ENCODE results near the gene ORAI2. TPM values are rescaled to one million over a fixed set of nuclear protein-coding genes. Genes with fewer than 3 reads are reported as not detected.
"Not testable (repeated sequence)": the region's sequence is repeated elsewhere in the genome, so short reads cannot be mapped to it uniquely, and the experiment has no call there.

ORAI2 gene
- polyA plus RNA-seq, 4 donors, result 15.4 to 22.8 (median 17.8) TPM

- no peak for DNase-seq (ENCODE audit: low read depth in 4 of 4, low spot score in 3 of 4)
These were observed 11.7 kb downstream of the ORAI2 start for GRCh38 chr7:102444961-102445673.

GRCh38 chr7:102445674-102446071 lies 12.3 kb downstream of the ORAI2 start:
- no peak for DNase-seq (ENCODE audit: low read depth in 4 of 4, low spot score in 3 of 4)

GRCh38 chr7:102446387-102447156 lies 13.2 kb downstream of the ORAI2 start:
- no peak for DNase-seq (ENCODE audit: low read depth in 4 of 4, low spot score in 3 of 4)

GRCh38 chr7:102447311-102447710 lies 13.9 kb downstream of the ORAI2 start:
- no peak for DNase-seq (ENCODE audit: low read depth in 4 of 4, low spot score in 3 of 4)

- DNase-seq (ENCODE audit: low read depth in 4 of 4, low spot score in 3 of 4), result no peak
These were observed 15.8 kb downstream of the ORAI2 start for GRCh38 chr7:102449136-102449535.

GRCh38 chr7:102450242-102450641 lies 16.9 kb downstream of the ORAI2 start:
- no peak for DNase-seq (ENCODE audit: low read depth in 4 of 4, low spot score in 3 of 4)

- DNase-seq (ENCODE audit: low read depth in 4 of 4, low spot score in 3 of 4), result no peak
These were observed 18.1 kb downstream of the ORAI2 start for GRCh38 chr7:102451371-102452054.

- DNase-seq (ENCODE audit: low read depth in 4 of 4, low spot score in 3 of 4), result no peak
These were observed 19.1 kb downstream of the ORAI2 start for GRCh38 chr7:102452451-102452850.

GRCh38 chr7:102453319-102453718 lies 19.9 kb downstream of the ORAI2 start:
- no peak for DNase-seq (ENCODE audit: low read depth in 4 of 4, low spot score in 3 of 4)

GRCh38 chr7:102454468-102454867 lies 21.1 kb downstream of the ORAI2 start:
- no peak for DNase-seq (ENCODE audit: low read depth in 4 of 4, low spot score in 3 of 4)

GRCh38 chr7:102454932-102455331 lies 21.6 kb downstream of the ORAI2 start:
- DNase-seq (ENCODE audit: low read depth in 4 of 4, low spot score in 3 of 4), result not testable (repeated sequence)

GRCh38 chr7:102455596-102455995 lies 22.2 kb downstream of the ORAI2 start:
- no peak for DNase-seq (ENCODE audit: low read depth in 4 of 4, low spot score in 3 of 4)

- no peak for DNase-seq (ENCODE audit: low read depth in 4 of 4, low spot score in 3 of 4)
These were observed 23.0 kb downstream of the ORAI2 start for GRCh38 chr7:102456327-102456726.

- DNase-seq (ENCODE audit: low read depth in 4 of 4, low spot score in 3 of 4), result no peak
These were observed 24.1 kb downstream of the ORAI2 start for GRCh38 chr7:102457352-102457924.

GRCh38 chr7:102459221-102459844 lies 26.0 kb downstream of the ORAI2 start:
- DNase-seq (ENCODE audit: low read depth in 4 of 4, low spot score in 3 of 4), result no peak

- DNase-seq (ENCODE audit: low read depth in 4 of 4, low spot score in 3 of 4), result no peak
These were observed 27.1 kb downstream of the ORAI2 start for GRCh38 chr7:102460467-102460866.

GRCh38 chr7:102463841-102464576 lies 30.6 kb downstream of the ORAI2 start:
- no peak for DNase-seq (ENCODE audit: low read depth in 4 of 4, low spot score in 3 of 4)

- DNase-seq (ENCODE audit: low read depth in 4 of 4, low spot score in 3 of 4), result peak; percentile 71 to 78 (median 75)
These were observed 31.4 kb downstream of the ORAI2 start, which contains the start of the genes ALKBH4 and LRWD1 for GRCh38 chr7:102464577-102465280. Gene ALKBH4, minus strand, starts transcription at chr7:102464863. Its CDS starts 27 bp downstream, at chr7:102464836. Gene LRWD1, plus strand, starts transcription at chr7:102464984. Its CDS starts 97 bp downstream, at chr7:102465081.

- DNase-seq (ENCODE audit: low read depth in 4 of 4, low spot score in 3 of 4), result no peak
These were observed 32.7 kb downstream of the ORAI2 start for GRCh38 chr7:102466097-102466496.
